Hematopoietic multipotent progenitor cell treated with erythropoietin and hydrocortisone succinate and interleukin-3 and kit ligand, for 17 days (in vitro differentiated cells): ENCODE data around the gene DYRK3.
"Not testable (repeated sequence)": the region's sequence is repeated elsewhere in the genome, so short reads cannot be mapped to it uniquely, and the experiment has no call there.

Experiments
- DNase-seq: peaks from one replicate; pipeline ENCODE4 v3.0.0-alpha.2; 2015; ENCODE audit warnings: low spot score

The DYRK3 gene

DNA sequence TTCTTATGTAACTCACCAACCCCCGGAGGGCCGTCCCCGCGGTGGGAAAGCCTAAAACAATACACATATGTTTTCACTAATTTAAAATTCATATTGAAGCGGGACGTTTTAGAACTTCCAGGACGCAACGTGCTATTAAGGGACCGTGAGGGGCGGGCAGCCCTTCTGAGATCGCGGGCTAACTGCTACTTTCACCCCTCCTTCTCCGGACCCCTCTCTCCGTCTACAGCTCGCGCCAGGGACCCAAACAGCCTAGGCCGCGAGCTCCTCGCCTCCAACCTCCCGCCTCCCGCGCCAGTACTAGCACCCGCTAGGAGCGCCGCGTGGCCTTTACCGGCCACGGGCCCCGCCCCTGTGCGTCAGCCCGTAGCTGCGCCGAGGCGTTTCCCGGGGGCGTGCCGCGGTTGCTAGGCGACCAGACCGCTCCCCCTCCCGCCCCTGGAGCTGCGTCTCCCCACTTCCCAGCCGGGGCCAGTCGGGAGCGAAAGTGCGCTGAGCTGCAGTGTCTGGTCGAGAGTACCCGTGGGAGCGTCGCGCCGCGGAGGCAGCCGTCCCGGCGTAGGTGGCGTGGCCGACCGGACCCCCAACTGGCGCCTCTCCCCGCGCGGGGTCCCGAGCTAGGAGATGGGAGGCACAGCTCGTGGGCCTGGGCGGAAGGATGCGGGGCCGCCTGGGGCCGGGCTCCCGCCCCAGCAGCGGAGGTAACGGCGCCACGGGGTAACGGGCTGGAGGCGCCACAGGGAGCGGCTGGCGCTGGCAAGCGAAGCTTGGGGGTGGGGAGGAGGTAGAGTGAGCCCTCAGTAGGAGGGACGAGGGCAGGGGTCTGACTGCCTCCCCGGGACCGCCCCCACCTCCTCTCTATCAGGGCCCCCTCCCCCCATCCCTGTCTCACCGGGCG, at the start of gene DYRK3:
TSS of gene DYRK3 (plus strand) at position 457 of the 898 bp plus-strand sequence. CDS start at position 625, 168 bp downstream.
- peak; percentile 96 for DNase-seq

DNA sequence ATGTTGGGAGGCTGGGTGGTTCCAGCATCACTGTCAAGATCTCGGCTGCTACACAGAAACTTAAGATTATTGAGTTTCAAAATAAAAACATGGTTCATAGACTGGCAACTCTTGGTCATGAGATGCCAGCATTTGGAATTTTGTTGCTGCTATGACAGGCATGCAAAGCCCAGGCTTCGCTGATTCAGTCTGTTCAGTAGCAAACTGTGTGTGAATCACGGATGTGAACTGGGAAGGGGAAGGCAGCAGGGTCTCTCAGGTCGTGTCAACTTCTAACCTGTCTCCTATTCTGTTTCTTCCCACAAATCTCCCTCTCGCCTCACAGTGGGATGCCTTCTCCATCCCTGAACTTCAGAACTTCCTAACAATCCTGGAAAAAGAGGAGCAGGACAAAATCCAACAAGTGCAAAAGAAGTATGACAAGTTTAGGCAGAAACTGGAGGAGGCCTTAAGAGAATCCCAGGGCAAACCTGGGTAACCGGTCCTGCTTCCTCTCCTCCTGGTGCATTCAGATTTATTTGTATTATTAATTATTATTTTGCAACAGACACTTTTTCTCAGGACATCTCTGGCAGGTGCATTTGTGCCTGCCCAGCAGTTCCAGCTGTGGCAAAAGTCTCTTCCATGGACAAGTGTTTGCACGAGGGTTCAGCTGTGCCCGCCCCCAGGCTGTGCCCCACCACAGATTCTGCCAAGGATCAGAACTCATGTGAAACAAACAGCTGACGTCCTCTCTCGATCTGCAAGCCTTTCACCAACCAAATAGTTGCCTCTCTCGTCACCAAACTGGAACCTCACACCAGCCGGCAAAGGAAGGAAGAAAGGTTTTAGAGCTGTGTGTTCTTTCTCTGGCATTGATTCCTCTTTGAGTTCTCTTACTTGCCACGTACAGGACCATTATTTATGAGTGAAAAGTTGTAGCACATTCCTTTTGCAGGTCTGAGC, 48.6 kb upstream of the DYRK3 start:
- no peak for DNase-seq

DNA sequence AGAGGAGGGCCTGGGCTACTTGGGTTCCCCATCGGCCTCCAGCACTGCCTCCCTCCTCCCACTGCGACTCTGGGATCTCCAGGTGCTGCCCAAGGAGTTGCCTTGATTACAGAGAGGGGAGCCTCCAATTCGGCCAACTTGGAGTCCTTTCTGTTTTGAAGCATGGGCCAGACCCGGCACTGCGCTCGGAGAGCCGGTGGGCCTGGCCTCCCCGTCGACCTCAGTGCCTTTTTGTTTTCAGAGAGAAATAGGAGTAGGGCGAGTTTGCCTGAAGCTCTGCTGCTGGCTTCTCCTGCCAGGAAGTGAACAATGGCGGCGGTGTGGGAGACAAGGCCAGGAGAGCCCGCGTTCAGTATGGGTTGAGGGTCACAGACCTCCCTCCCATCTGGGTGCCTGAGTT, 47.4 kb upstream of the DYRK3 start:
- DNase-seq, result no peak

DNA sequence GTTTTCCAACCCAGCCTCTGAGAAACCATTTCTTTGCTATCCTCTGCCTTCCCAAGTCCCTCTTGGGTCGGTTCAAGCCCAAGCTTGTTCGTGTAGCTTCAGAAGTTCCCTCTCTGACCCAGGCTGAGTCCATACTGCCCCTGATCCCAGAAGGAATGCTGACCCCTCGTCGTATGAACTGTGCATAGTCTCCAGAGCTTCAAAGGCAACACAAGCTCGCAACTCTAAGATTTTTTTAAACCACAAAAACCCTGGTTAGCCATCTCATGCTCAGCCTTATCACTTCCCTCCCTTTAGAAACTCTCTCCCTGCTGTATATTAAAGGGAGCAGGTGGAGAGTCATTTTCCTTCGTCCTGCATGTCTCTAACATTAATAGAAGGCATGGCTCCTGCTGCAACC, 46.8 kb upstream of the DYRK3 start:
- DNase-seq, result no peak

DNA sequence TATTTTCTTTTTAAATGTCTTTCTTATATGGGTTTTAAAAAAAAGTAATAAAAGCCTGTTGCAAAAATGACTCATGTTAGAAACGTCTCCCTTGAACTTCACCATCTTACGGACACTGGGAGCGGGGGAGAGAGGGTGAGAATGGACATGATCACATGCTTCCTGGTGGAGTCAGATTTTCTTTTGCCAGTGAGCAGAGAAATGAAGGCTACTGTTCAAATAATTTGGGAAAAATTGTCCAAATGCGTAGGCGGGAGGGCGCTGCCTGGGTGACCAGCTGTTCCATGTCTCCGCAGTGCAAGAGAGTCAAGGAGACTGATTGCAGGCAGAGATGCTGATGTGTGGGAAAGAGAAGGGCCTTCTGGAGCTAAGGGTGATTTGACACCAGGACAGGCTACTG, 46.1 kb upstream of the DYRK3 start:
- no peak for DNase-seq

DNA sequence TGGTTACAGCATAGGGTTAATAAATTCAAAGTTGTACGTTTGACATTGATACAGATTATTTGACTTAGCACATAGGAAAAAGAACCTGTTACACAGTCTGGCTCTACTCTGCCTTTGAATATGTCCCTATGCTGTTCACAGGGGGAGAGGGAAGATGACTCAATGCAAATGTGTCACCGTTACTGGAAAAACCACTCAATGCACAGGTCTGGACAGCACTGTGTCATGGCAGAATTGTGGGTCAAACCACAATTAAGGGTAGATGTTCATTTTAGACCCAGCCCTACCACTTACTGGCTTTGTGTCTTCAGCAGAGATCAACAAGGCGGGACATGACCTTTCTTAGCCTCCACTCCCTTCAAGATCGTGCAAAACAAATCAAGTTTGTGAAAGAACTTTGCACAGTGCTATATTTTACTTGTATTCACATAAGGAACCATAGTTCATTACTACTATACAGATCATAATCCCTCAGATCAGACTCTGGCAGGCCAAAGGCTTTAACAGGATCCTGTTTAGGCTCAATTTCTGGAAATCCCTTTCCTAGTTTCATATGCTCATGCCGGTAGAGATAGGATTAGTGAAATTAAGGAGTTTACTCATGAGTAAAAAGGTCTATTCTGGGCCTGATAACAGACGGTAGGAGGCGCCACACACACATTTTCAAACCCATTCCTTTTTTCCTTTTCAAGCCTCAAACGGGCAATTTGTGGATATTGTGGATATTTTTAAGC, 45.1 kb upstream of the DYRK3 start:
- peak; percentile 19 for DNase-seq

DNA sequence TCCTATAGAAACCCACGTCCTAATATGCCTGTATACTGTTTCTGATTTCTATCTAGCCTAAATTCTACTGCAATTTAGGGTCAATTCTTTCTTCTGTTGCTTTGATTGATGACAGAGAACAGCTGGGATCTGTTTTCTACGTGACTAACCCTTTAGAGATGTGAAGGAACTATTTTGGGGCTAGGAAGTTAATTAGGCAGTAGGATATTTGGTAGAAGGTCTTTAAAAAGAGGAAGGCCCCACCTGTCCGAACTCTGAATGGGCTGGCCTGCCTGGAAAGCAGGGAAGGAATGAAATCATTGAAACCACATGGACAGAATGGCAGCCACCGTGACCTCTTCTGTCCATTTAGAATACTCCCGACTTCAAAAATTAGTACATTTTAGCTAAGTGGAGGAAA, 44.1 kb upstream of the DYRK3 start:
- no peak for DNase-seq

DNA sequence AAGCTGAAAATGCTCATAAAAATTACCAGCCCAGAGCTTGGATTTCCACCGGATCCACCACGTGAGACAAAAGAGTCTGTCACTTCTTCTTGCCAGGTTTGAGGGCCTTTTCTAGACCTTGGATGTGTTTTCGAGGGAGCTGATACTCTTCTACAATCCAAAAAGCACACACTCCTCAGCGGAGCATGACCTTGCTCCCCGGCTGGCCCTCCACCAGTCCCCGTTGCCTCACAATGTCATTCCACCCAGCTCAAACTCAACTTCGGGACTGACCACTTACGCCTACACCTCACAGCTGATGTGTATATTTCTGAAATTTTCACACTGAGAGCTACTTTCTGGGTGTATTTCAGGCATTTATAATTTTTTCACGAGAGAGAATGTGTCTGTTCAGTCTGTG, 43.6 kb upstream of the DYRK3 start:
- DNase-seq, result no peak

DNA sequence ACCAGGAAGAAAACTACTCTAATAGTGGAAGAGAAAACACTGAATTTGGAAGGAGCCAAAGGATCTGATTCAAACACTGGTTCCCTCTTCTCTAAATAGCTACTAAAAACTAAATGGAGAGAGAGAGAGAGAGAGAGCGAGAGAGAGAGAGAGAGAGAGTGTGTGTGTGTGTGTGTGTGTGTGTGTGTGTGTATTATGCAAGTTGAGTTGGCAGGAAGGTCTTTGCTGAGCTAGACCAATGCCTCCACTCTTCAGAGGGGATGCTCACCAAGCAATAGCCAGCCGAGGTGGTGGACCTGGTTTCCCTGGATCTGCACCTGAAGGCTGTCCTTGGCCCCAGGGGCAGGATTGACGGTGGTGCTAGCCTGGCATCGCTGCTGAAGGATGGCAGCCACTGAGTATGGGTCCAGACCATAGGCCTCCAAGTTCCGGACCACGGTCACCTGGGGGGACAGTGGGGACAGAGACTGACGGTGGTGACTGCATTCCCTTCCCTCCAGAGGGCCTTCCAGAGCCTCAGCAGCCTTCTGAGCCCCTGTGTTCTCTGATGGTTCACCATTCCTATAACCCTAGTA, 41.9 kb upstream of the DYRK3 start:
- no peak for DNase-seq

DNA sequence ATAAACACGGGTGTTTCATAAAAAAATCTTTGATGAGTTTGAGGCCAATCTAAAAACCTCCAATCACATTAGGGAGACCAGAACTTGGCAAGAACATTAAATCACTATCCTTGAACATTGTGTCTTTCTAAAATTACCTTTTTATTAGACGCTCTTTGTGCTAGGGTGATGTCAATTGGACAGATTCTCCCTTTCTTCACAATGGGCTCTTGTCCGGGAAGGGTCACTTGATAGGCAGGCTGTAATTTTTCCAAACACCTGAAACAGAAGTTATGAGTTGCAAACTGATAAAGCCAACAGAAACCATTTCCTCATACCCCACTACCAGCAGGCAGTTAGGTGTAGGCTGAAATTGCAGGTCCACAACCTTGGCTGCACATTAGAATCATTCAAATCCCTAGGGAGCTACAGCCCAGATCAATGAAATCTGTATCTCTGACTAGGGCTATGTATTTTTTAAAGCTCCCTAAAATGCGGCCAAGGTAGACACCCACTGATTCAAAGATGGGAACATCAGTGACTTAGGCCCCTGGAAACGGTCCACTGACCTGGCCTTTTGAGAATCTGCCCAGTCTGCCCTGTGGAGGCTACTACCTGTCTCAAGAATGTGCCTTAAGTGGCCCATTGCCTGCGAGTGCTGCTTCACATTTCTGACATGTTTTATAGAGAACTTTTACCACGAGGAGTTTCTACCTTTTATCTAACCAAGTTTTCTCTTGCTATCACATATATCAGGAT, 39.6 kb upstream of the DYRK3 start:
- no peak for DNase-seq

DNA sequence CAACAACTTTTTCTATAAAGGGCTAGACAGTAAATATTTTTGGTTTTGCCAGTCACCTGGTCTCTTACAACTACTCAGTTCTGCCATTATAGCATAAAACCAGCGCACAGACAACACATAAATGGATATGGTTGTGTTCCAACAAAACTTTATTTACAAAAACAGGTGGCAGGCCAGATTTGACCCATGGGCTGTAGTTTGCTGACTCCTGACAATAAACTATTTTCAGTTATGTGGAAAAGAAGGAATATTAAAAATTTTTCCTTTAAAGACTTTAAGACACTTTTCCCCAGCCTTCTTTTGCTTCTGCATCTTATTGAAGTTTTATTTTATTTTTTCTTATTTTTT, 39.0 kb upstream of the DYRK3 start:
- DNase-seq, result no peak

DNA sequence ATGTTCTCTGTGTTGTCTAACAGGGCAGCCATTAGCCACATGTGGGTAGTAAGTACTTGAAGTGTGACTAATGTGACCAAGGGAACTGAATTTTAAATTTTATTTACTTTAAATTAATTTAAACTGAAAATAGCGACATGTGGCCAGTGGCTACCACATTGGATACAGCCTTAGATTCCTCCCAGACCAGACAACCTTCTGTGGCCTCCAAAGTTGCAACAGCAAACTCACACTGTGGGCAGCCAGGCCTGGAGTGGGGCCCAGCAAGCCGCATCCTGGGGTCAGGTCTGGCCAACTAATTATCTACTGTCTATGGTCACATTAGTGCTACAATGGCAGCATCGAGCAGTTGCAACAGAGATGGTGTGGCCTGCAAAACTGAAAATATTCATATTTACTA, 34.8 kb upstream of the DYRK3 start:
- DNase-seq, result no peak

DNA sequence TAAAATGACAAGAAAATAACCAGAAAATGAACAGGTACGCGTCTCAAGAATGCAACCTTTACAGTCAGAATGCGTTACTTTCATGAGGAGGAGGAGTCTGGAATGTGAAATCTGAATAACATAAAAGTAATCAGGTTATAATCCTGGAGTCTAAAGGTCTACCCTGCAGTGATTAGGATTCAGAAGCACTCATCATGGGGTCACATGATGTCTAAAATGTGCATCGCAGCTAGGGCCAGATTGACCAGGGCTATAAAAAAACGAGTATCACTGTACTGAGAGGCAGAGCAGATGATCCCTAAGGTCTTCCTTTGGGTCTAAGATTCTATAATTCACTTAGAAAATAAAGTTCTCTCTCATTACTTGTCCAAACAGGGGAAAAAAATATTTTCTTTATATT, 30.5 kb upstream of the DYRK3 start:
- DNase-seq, result no peak

DNA sequence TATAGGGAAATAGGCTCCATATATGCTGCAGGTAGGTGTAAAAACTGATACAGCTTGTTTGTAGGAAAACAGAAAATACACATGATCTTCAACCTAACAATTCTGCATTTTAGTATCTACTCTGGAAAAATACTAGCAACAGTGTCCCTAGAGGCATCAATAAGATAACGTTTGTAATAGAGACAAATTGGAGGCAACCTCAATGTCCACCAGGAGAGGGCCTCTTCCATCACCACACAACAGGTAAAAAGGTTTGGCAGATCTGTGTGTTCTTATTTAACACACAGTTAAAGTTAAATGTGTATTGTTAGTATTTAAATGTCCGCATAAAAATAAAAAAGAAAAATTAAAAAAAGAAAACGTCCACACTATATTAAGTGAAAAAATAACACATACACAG, 28.5 kb upstream of the DYRK3 start:
- DNase-seq, result no peak

DNA sequence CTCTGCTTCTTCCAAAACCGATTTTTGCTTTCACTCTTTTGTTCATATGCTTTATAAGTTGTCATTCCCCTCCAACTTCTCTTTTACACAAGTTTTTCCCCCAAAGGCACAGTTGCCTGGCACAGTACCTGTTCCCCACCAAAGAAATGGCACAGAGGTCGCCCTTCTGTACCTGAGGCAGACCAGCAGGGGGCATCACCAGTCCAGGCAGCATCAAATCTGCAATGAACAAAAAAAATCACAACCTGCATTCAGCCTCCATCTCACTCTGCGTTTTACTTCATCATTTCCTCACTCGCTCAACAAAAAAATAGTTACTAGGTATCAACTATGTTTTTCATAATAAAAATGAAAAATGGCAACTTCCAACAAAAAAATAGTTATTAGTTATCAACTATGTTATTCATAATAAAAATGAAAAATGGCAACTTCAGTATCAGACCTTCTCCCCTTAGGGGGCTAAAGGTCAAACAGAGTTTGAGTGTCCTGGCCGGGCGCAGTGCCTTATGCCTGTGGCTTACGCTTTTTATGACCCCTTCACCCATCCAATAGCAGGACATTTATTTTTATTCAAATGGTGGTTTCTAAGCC, 27.1 kb upstream of the DYRK3 start:
- DNase-seq, result peak; percentile 59

DNA sequence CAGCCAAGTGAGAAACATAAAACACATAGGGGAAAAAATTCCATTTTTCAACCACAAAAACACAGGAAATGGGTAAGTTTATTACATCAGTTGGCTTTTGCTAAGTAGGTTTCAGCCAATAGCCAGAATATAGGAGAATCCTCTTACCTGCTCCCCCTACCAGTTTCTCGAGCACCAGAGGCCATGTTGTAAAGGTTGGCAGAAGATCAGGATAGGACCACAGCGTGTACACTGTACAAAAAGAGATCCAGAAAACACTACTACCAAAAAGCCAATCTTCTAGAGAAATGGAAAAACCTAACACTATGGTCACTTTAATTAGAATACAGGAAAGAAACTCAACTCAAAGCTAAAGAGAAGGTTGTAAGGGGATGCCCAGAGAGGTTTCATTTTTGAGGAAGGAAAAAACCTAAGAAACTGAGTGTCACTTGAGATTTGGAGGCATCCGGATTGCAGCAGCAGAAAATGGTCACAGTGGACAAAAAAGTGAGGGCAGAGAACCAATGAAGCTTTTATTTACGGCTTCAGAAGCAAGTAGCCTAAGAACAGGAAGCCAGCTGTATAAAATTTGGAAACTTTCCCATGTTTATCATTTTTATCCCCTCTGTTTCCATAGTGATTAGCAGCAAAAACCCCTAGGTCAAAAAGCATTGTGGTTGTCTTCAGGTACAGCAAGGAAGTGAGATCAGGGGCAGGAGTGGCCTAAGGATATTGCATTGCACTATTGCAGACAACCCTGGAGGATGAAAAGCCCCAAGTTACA, 25.9 kb upstream of the DYRK3 start:
- no peak for DNase-seq

DNA sequence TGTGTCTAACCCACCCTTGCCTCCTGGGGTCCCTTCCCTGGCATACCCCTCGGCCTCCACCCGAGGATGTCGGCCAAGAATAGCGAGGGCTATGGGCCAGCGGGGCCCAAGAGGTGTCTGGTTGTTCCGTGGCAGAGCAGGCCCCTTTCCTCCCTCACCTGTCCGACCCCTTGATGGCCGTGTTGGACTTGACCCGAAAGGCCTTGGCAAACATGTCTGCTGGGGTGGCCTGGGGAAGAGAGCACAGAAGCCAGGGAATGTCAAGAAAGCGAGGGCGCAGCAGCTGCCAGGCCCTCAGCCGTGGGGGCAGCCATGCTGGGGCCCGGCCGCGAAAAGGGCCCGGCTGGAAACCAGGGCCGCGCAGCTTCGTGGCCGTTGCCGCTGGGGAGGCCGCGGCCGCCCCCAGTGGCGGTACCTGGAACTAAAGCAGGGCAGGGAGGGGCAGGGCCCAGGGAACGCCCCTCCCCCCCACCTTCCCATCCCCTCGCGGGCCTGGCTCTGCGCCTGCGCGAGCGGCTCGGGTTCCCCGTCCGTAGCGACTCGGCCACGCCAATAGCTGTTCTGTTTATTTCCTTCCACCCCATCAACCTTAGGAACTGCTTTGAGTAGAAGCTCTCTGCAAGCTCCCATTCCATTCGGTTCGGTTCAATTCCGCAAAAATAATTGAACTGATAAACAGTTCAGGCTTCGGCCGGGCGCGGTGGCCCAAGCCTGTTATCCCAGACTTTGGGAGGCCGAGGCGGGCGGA, 23.0 kb upstream of the DYRK3 start, which contains the start of gene EIF2D:
TSS of gene EIF2D (minus strand) at position 337 of the 748 bp plus-strand sequence. CDS start at position 214, 123 bp downstream.
- DNase-seq, result peak; percentile 95

DNA sequence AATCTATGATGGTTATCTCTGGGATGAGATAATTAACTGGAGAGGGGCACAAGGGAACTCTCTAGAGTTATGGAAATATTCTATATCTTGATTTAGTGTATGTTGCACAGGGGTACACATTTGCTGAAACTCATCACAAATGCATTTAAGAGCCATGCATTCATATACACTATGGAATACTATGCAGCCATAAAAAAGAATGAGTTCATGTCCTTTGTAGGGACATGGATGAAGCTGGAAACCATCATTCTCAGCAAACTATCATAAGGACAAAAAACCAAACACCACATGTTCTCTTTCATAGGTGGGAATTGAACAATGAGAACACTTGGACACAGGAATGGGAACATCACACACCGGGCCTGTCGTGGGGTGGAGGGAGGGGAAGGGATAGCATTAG, 8.9 kb upstream of the DYRK3 start:
- DNase-seq, result not testable (repeated sequence)

DNA sequence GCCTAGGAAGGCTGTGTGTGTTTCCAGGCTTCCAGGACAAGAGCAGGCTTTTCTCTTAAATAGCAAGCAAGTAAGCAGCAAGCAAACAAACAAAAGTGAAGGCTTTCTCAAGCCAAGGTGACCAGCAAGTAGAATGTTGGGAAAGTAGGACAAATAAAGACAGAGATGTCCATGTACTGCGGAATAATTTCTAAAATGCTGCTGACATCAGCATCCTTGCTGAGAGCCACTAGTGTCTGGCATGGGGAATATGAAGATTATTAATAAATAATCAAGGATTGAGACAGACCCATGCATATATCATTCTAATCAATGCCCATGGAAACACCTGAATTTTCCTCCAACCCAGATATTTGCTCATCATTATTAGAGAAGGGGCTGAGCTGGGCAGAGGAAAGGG, 6.4 kb upstream of the DYRK3 start:
- no peak for DNase-seq
